ENCODE measurements around the gene MIEN1. TPM values are rescaled to one million over a fixed set of nuclear protein-coding genes. Genes with fewer than 3 reads are reported as not detected.

The MIEN1 gene
- total RNA-seq, 1 experiment from 2014 or later, result 40.6 TPM

DNA sequence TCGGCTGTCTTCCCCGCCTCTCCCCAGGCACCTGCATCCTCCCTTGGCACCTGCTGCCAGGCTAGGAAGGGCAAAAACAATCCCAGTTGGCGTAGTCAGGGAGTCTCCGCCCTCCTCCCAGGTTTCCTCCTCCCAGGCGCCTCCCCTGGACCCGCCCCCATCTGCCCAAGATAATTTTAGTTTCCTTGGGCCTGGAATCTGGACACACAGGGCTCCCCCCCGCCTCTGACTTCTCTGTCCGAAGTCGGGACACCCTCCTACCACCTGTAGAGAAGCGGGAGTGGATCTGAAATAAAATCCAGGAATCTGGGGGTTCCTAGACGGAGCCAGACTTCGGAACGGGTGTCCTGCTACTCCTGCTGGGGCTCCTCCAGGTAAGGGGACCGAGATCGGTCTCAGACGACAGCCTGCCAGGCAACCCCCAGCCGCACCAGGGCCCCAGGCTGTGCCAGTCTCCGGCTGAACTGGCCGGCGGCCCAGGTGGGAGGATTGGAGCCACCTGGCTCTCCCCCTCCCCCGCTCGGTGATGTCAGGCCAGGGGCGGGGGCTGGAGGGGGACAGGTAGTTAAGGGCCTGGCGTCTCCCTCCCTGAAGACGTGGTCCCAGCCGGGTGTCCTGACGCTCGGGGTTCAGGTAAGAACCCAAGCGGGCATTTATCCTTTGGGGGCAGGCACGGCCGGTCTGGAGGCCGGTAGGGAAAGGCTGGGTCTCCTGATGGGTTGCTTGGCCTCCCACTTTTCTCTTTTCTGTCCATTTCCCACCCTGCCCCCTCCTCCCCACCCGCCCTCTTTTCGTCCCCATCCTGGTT lies 7.6 kb upstream of the MIEN1 start, which contains the start of gene GRB7 (continued):
- peak; percentile 59; the same call in 1 of the 2 replicates for TF ChIP-seq SP1 (CRISPR knock-in tag; conservative IDR thresholded peaks at IDR 0.05)
- TF ChIP-seq ZBTB21 (CRISPR knock-in tag; IDR thresholded peaks at IDR 0.05; ENCODE audit: borderline replicate concordance), result 0 out of 2 replicates have a peak, but pooled peaks have one; percentile 45
- TF ChIP-seq ZNF232 (CRISPR knock-in tag; IDR thresholded peaks at IDR 0.05), result no peak; the same call in 1 of the 2 replicates
- peak; percentile 44; the same call in 1 of the 2 replicates for TF ChIP-seq HMGXB4 (CRISPR knock-in tag; IDR thresholded peaks at IDR 0.05)
- no peak; the same call in 1 of the 2 replicates for TF ChIP-seq SMAD3 (CRISPR knock-in tag; IDR thresholded peaks at IDR 0.05; ENCODE audit: borderline replicate concordance)

- peaks cover 38% of the 10 kb centered on the region for H3K4me1 Mint-ChIP-seq
- no peak for TF ChIP-seq ZBTB21 (CRISPR knock-in tag; IDR thresholded peaks at IDR 0.05; ENCODE audit: borderline replicate concordance)
- TF ChIP-seq FOXK1 (CRISPR knock-in tag; IDR thresholded peaks at IDR 0.05), result no peak
- TF ChIP-seq KAT7 (CRISPR knock-in tag; IDR thresholded peaks at IDR 0.05; ENCODE audit: borderline replicate concordance), result no peak
- no peak for TF ChIP-seq ETV6 (CRISPR knock-in tag; IDR thresholded peaks at IDR 0.05)
- no peak for TF ChIP-seq CTCF (IDR thresholded peaks at IDR 0.05)
- no peak for TF ChIP-seq E2F5 (CRISPR knock-in tag; IDR thresholded peaks at IDR 0.05)
- no peak for TF ChIP-seq USF2 (CRISPR knock-in tag; IDR thresholded peaks at IDR 0.05)
- TF ChIP-seq ZNF317 (CRISPR knock-in tag; IDR thresholded peaks at IDR 0.05; ENCODE audit: borderline replicate concordance, low read depth), result no peak
Observed at GRCh38 chr17:39737206-39737759, 7.0 kb upstream of the MIEN1 start.

DNA sequence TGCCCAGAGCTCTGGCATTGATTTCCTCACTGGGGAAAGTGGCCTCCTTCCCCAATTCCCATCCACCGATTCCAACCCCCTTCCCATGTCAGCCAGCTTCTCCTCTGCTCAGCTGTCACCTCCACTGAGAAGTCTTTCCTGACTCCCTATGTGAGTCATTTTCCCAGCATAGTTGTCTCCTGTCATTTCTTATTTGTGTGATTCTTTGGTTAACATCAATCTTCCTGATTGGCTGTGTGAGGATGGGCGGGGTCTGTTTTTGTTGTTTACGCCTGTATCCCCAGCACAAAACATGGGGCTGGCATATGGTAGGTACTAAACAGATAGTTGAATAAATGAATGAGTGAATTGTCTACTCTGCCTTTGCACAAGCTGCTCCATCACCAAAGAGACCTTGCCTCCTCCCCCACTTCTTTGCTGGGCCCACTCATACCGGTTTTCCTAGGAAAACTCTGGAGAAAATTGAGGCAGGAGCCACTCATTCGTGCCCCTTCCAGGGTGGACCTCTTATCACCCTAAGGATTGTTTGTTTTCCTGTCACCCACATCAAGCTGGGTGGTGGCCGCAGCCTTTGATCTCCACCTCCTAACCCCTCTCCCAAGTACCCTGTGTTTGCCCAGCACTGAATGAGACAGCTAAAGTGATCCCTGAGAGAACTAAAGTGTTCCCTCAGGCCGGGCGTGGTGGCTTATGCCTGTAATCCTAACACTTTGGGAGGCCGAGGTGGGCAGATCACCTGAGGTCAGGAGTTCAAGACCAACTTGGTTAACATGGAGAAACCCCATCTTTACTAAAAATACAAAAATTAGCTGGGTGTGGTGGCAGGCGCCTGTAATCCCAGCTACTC lies 6.2 kb upstream of the MIEN1 start:
- ChIA-PET POLR2A (no interaction called here), CTCF (interaction anchor here (1.0 to 2.0 kb wide), 2 partner anchors 113 to 115 kb away, joined by 4 to 8 read pairs; no protein-coding TSS in a partner anchor)
- peak overlapping the region; percentile 36 for H3K27ac Mint-ChIP-seq
- H3K9me3 Mint-ChIP-seq, result no peaks in the 10 kb centered on the region
- DNase-seq (ENCODE audit: low spot score) (no peak), ATAC-seq (no peak)
- H3K27me3 Mint-ChIP-seq (ENCODE audit: low read depth), result no peaks in the 10 kb centered on the region; the same call in 1 of the 2 replicates
- H3K4me1 Mint-ChIP-seq, result peaks cover 37% of the 10 kb centered on the region
- H3K4me3 Mint-ChIP-seq, result peak overlapping the region; percentile 36
- no peaks in the 10 kb centered on the region for H3K36me3 Mint-ChIP-seq
- TF ChIP-seq CBFB (CRISPR knock-in tag; IDR thresholded peaks at IDR 0.05; ENCODE audit: low read depth), result no peak
- no peak for TF ChIP-seq ETV6 (CRISPR knock-in tag; IDR thresholded peaks at IDR 0.05)
- TF ChIP-seq ZBTB21 (CRISPR knock-in tag; IDR thresholded peaks at IDR 0.05; ENCODE audit: borderline replicate concordance), result no peak
- TF ChIP-seq FOXP1 (CRISPR knock-in tag; IDR thresholded peaks at IDR 0.05; ENCODE audit: borderline replicate concordance), result no peak
- no peak for TF ChIP-seq HMGXB4 (CRISPR knock-in tag; IDR thresholded peaks at IDR 0.05)
- no peak for TF ChIP-seq SOX15 (CRISPR knock-in tag; IDR thresholded peaks at IDR 0.05)
- TF ChIP-seq, protein P1, sequence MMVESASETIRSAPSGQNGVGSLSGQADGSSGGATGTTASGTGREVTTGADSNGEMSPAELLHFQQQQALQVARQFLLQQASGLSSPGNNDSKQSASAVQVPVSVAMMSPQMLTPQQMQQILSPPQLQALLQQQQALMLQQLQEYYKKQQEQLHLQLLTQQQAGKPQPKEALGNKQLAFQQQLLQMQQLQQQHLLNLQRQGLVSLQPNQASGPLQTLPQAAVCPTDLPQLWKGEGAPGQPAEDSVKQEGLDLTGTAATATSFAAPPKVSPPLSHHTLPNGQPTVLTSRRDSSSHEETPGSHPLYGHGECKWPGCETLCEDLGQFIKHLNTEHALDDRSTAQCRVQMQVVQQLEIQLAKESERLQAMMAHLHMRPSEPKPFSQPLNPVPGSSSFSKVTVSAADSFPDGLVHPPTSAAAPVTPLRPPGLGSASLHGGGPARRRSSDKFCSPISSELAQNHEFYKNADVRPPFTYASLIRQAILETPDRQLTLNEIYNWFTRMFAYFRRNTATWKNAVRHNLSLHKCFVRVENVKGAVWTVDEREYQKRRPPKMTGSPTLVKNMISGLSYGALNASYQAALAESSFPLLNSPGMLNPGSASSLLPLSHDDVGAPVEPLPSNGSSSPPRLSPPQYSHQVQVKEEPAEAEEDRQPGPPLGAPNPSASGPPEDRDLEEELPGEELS (CRISPR knock-in tag; IDR thresholded peaks at IDR 0.05), result no peak
- no peak for TF ChIP-seq MXD4 (CRISPR knock-in tag; IDR thresholded peaks at IDR 0.05; ENCODE audit: borderline replicate concordance)
- no peak for TF ChIP-seq TEAD4 (CRISPR knock-in tag; IDR thresholded peaks at IDR 0.05)
- no peak for TF ChIP-seq PRRX2 (CRISPR knock-in tag; IDR thresholded peaks at IDR 0.05)
- no peak for TF ChIP-seq ZNF671 (CRISPR knock-in tag; IDR thresholded peaks at IDR 0.05)

More at GRCh38 chr17:39737206-39737759, 7.0 kb upstream of the MIEN1 start:
- ATAC-seq (no peak), DNase-seq (ENCODE audit: low spot score) (no peak)
- POLR2A ChIA-PET, result no interaction called here
- H3K36me3 Mint-ChIP-seq, result no peaks in the 10 kb centered on the region
- no peaks in the 10 kb centered on the region; the same call in 1 of the 2 replicates for H3K27me3 Mint-ChIP-seq (ENCODE audit: low read depth)
- no peaks in the 10 kb centered on the region for H3K9me3 Mint-ChIP-seq
- CTCF ChIA-PET, result interaction anchor here (1.0 to 2.0 kb wide), 2 partner anchors 114 to 115 kb away, joined by 4 to 8 read pairs; no protein-coding TSS in a partner anchor
- peak overlapping the region; percentile 91 for H3K4me3 Mint-ChIP-seq
- H3K27ac Mint-ChIP-seq, result peak overlapping the region; percentile 68; the same call in 1 of the 2 replicates

Measured in WTC11 (cell line).